ENCODE results near the gene NGLY1. TPM values are rescaled to one million over a fixed set of nuclear protein-coding genes. Genes with fewer than 3 reads are reported as not detected.

The NGLY1 gene, protein sequence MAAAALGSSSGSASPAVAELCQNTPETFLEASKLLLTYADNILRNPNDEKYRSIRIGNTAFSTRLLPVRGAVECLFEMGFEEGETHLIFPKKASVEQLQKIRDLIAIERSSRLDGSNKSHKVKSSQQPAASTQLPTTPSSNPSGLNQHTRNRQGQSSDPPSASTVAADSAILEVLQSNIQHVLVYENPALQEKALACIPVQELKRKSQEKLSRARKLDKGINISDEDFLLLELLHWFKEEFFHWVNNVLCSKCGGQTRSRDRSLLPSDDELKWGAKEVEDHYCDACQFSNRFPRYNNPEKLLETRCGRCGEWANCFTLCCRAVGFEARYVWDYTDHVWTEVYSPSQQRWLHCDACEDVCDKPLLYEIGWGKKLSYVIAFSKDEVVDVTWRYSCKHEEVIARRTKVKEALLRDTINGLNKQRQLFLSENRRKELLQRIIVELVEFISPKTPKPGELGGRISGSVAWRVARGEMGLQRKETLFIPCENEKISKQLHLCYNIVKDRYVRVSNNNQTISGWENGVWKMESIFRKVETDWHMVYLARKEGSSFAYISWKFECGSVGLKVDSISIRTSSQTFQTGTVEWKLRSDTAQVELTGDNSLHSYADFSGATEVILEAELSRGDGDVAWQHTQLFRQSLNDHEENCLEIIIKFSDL
- total RNA-seq = 35.3 TPM

DNA sequence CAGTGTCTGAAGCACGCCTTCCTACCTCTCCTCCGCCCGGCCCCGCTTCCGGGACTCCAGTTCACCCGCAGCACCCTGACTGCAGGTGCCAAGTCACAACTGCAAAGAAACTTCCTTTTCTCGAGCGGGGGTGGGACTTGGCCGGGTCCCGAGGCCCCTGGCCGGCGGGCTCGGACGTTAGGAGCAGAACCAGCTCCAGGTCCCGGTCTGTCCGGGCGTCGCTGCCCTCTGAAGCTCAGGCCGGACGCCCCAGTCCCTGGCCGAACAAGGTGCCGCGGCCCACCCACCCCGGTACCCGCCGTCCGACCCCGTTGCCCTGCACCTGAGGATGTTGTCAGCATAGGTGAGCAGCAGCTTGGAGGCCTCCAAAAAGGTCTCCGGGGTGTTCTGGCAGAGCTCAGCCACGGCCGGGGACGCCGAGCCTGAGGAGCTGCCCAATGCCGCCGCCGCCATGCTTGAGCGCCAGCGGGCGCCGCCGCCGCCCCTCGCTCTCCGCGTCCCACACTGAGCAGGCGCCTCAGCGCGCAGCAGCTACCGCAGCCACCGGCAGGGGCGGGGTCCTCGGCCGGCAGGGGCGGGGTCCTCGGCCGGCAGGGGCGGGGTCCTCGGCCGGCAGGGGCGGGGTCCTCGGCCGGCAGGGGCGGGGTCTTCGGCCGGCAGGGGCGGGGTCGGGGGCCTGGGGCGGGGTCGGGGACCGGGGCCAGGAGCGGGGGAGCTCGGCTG, at the start of gene NGLY1:
NGLY1 (minus strand) TSS at position 506 of the 723 bp plus-strand sequence; CDS start at position 453, 53 bp downstream.

DNA sequence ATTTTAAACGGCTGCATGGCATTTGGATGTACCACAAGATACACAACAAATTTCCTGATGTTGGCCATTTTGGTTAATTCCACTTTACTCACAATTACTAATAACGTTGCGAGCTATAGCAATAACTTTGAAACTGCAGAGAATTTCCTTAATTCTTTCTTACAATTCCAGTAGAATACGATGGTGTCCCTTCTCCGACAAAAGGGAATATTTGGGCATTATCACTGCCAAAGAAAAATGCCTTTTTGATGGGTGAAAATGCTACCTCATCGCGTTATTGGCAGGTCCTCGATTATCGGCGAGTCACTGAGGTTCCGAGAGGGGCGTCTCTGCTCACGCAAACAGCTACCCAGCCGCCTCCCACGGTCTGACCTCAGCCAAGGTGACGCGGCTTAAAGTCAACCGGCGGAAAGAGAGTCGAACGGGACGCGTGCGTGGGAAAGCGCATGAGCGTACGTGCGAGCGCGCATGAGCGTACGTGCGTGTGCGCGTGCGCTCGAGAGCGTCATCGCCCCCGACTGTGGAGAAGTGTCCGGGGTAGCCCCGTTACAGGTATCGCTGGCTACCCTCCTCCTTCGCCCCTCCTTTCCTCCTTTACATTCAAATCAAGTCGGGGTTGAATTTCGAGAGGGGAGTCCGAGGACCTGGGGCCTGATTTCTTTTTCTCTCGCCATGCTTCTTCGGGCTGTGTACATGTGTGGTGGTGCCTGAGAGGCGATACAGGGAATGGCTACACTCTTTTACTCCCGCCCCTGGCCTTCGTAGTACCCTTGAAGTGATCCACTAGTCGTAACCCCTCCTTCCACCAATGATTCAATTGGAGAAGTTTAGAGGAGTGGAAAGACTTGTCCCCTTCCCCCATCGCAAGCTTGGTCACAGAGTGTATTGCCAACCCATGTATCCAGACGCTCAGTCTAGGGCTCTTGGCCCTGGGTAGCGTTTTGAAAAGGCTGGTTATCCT, 6.6 kb upstream of the NGLY1 start, which contains the start of gene OXSM:
OXSM (plus strand) TSS at position 495 of the 961 bp plus-strand sequence. CDS start 931 bp downstream, outside the sequence.

Small RNAs within 50 kb of the gene (small RNA-seq; reads per million reads assigned to genes)
- gene CRIP1P2 (ENCODE audit: low replicate concordance) = not detected

Other genes starting within 250 kb of the NGLY1 start
- gene TOP2B, start 118.5 kb downstream of the NGLY1 start, total RNA-seq = 144 TPM
- gene OXSM, start 6.6 kb upstream of the NGLY1 start, total RNA-seq = 13.7 TPM

All from metanephros (tissue), 2 donors.